ENCODE results near the gene SCGB2B2.
"Not testable (repeated sequence)": the region's sequence is repeated elsewhere in the genome, so short reads cannot be mapped to it uniquely, and the experiment has no call there.

SCGB2B2 gene

DNA sequence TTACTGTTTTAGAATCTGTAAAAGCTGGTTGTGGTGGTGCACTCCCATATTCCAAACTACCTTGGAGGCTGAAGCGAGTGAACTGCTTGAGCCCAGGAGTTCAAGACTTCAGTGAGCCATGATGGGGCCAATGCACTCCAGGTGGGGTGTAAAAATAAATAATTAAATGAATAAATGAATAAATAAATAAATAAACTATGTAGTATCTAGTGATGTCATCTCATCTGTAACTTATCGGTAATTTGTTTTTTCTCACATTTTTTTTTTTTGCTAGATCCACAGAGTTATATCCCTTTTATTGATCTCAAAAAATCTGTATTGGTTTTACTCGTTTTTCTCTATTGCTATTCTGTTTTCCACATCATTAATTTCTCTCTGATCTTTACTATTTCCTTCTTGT, 5.0 kb downstream of the SCGB2B2 start:
- in situ Hi-C loops (cut with HindIII; ENCODE audit: low sequenced_read_pairs): no loop called here

DNA sequence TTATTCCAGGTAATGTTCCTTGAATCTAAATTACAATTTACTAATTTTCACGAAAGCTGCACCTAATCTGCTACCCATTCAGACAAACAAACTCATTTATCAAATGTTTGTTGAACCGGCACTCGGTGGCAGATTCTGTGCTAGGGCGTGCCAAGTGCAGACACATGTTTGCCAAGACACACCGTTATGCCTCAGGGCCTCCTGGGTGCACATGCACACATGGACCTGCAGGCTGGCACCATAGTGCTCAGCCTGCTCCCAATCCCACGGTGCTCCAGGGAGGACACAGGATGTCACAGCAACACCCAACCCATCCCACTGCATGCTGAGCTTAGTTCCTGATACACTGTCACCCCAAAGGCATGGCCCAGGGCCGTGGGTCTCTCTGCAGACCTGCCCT, 7.7 kb downstream of the SCGB2B2 start:
- in situ Hi-C loops (cut with HindIII; ENCODE audit: low sequenced_read_pairs): no loop called here

GRCh38 chr19:34668690-34669089, 8.3 kb downstream of the SCGB2B2 start:
- in situ Hi-C loops (cut with HindIII; ENCODE audit: low sequenced_read_pairs): not testable (repeated sequence)

GRCh38 chr19:34668077-34668689, 8.8 kb downstream of the SCGB2B2 start:
- in situ Hi-C loops (cut with HindIII; ENCODE audit: low sequenced_read_pairs): not testable (repeated sequence)

DNA sequence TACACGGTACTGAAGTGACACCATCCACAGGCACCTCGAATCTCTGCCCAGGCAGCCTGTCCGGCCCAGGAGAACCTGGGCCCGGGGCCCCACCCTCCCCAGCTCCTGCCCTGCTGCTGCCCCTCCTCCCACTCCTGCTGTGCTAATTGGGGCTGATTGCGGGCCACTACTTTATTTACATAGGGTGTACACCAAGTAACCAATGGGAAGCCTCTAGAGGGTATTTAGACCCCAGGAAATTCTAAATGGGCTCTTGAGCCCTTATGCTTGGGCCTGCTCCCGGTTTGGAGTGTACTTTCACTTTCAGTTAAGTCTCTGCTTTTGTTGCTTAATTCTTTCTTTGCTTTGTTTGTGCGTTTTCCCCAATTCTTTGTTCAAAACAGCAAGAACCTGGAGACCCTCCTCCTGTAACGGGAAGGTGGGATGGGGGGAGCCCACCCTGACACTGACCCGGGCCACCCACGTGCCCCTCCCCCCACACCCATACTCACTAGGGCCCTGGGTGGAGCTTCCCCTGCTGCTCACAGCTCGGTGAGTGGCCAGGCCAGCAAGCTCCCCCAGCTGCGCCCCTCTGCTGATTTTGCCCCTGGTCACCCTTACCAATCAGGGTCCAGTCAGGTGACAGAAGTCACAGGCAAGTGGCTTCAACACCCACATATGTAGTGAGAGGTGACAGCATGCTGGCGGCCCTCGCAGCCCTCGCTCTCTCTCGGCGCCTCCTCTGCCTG, 9.4 kb downstream of the SCGB2B2 start:
- in situ Hi-C loops (cut with HindIII; ENCODE audit: low sequenced_read_pairs): no loop called here

DNA sequence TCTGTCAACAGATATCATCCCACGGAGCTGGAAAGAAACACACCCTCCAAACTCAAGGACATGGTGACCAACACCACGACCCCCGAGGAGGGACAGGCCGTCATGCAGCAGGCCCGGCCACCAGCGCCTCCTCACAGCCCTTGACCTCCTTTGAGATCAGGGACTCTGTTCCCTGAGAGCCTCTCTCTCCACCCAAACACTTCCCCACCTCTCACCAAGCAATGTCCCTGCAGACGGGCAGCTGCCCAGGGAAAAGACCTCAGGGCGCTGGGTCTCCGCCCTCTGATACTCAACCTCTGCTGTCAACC, 10.0 kb downstream of the SCGB2B2 start:
- in situ Hi-C loops (cut with HindIII; ENCODE audit: low sequenced_read_pairs): no loop called here

- in situ Hi-C loops (cut with HindIII; ENCODE audit: low sequenced_read_pairs): no loop called here
These were observed 10.6 kb downstream of the SCGB2B2 start for GRCh38 chr19:34666200-34666957.

- in situ Hi-C loops (cut with HindIII; ENCODE audit: low sequenced_read_pairs): not testable (repeated sequence)
These were observed 11.7 kb downstream of the SCGB2B2 start for GRCh38 chr19:34665275-34665674.

DNA sequence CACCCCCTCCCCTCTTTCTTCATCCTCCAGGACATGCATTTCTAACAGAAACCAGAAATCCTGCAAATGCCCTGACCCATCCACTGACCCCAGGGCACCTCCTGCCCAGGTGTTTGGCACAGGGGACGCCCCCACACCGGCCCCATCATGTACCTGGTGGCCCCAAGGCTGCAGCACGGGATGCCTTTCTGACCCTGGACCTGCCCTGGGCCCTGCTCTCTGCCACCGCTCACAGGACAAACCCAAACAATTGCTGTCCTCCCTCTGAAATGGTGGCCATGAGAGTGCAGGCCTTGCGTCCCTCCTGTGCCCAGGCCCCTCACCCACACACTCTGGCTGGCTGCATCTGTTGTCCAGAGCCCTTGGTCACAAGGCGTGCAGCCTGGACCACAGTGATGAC, 12.1 kb downstream of the SCGB2B2 start:
- in situ Hi-C loops (cut with HindIII; ENCODE audit: low sequenced_read_pairs): no loop called here

GRCh38 chr19:34664168-34664567, 12.8 kb downstream of the SCGB2B2 start:
- in situ Hi-C loops (cut with HindIII; ENCODE audit: low sequenced_read_pairs): no loop called here

DNA sequence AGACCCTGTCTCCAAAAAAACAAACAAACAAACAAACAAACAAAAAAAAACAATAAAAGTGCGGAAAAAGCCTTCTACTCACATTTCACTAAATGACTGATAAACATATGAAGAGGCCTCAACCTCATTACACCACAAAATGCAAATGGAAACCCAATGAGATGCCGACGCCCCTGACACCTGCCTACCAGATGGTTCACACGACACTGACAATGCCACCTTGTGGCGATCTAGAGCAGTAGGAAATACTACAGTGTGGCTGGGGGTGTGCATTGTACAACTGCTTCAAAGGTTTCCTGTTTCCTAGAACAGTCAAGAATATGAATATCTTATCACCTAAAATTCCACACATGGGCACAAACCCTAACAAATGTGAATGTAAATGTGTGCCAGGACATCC, 14.0 kb downstream of the SCGB2B2 start:
- in situ Hi-C loops (cut with HindIII; ENCODE audit: low sequenced_read_pairs): no loop called here

GRCh38 chr19:34661357-34661756, 15.6 kb downstream of the SCGB2B2 start:
- in situ Hi-C loops (cut with HindIII; ENCODE audit: low sequenced_read_pairs): no loop called here

GRCh38 chr19:34655651-34656050, 21.3 kb downstream of the SCGB2B2 start:
- in situ Hi-C loops (cut with HindIII; ENCODE audit: low sequenced_read_pairs): no loop called here

DNA sequence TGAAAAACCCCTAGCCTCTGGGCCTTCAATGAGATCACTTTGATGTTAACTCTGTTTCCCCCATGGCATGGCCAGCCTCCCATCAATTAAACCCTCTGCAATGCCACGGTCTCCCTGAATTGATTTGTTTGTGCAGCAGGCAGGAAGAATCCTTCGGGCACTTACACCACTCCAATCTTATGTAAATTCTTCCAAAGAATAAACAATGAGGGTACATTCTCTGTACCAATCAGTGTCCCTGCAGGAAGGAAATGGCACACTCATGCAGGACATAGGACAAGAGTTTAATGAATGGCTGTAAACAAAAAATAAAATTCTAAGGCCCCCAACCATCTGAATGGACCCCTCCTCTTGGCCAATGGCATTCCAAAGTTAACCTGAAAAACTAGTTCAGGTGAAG, 22.2 kb downstream of the SCGB2B2 start:
- in situ Hi-C loops (cut with HindIII; ENCODE audit: low sequenced_read_pairs): no loop called here

DNA sequence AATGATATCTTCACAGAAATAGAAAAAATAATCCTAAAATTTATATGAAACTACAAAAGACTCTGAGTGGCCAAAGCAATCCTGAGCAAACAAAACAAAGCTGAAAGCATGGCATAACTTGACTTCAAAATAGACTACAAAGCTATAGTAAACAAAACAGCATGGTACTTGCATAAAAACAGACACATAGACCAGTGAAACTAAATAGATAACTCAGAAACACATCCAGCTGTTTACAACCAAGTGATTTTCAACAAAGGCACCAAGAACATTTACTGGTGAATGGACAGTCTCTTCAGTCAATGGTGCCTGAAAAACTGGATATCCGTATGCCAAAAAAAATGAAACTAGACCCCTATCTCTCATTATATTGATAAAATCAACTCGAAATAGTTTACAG, 25.2 kb downstream of the SCGB2B2 start:
- in situ Hi-C loops (cut with HindIII; ENCODE audit: low sequenced_read_pairs): no loop called here

DNA sequence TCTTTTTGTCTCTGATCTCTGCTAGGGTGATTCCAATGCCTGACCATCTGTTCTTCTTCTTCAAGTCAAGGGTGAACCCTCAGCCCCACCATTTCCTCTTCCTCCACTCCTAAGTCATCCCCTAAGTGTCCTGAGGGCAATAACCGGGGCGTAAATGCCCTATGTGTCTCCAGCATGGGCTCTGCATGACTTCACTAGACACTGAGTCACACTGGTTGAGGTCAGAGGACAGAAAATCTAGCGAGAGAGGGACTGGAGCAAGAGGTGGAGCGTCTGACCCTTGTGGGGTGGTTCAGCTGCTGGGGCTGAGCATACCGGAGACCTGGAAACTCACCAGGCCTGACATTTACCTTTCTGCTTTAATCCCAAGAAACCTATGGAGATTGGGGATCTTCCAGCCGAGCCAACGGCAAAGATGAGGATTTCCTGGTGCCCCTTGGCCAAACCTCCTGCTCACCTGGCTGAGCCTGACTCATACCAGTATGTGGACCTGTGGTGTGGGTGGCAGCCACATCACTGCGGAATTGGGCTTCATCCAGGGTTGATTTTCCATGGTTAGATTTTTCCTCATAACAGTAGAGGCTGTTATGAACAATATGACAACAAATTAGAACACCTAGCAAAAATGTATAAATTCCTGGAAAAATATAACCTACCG, 26.9 kb downstream of the SCGB2B2 start:
- in situ Hi-C loops (cut with HindIII; ENCODE audit: low sequenced_read_pairs): no loop called here

DNA sequence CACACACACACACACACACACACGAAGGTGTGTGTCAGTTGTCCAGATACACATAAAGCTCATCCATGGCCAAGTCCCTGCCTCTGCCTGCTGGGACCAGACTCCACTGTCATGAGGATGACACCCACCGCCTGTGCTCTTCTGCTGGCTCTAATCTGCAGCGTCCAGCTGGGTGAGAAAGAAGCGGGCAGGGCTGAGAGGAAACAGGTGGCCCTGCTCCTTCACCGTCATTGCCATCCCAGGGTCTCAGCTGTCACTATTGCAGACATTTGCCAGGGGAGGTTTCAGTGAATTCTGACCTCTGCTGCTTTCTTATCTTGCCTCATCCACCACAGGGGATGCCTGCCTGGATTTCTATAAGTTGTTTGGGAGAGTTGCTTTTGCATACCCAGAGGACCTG, 31.4 kb downstream of the SCGB2B2 start:
- in situ Hi-C loops (cut with HindIII; ENCODE audit: low sequenced_read_pairs): no loop called here

DNA sequence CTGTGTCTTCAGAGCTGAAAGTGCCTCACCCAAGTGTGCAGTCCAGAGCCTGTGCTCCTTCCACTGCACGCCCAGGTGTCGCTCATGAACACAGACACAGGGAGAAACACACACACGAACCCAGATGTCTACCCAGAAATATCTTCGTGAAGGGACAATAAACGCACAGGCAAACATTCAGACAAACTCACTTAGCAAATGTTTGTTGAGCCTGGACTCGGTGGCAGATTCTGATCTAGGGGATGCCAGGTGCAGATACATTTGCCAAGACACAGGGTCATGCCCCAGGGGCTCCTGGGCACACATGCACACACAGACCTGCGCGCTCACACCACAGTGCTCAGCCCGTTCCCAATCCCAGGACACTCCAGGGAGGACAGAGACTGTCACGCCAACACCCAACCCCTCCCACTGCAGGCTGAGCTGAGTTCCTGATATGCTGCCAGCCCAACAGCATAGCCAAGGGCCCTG, 31.9 kb downstream of the SCGB2B2 start:
- in situ Hi-C loops (cut with HindIII; ENCODE audit: low sequenced_read_pairs): no loop called here

- in situ Hi-C loops (cut with HindIII; ENCODE audit: low sequenced_read_pairs): no loop called here
These were observed 34.7 kb downstream of the SCGB2B2 start for GRCh38 chr19:34642241-34642640.

GRCh38 chr19:34639491-34640085, 37.4 kb downstream of the SCGB2B2 start:
- in situ Hi-C loops (cut with HindIII; ENCODE audit: low sequenced_read_pairs): loop anchor here (5.0 kb wide), 1 partner anchor 48 kb away; no protein-coding TSS in a partner anchor

- in situ Hi-C loops (cut with HindIII; ENCODE audit: low sequenced_read_pairs): no loop called here
These were observed 43.2 kb downstream of the SCGB2B2 start for GRCh38 chr19:34633802-34634201.
